ENCODE measurements around the gene DIPK1A. TPM values are rescaled to one million over a fixed set of nuclear protein-coding genes. Genes with fewer than 3 reads are reported as not detected.
A peak's percentile ranks its signal among the peaks of the same experiment; 100 is the strongest.

The DIPK1A gene
- total RNA-seq, 1 donor from 2014 or later = 0.20 TPM

DNA sequence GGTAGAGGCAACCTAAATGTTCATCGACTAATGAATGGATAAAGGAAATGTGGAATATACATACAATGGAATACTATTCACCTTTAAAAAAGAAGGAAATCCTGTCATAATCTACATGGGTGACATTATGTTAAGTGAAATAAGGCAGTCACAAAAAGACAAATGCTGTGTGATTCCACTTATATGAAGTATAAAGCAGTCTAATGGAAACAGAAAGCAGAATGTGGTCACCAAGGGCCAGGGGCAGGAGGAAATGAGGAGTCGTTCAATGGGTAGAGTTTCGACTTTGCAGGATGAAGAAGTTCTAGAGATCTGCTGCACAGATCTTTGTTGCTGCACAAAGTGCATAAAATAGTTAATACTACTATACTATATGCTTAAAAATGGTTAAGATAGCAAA, 7.8 kb downstream of the DIPK1A start:
- DNase-seq (ENCODE audit: low read depth in 2 of 2) = no peak

DNA sequence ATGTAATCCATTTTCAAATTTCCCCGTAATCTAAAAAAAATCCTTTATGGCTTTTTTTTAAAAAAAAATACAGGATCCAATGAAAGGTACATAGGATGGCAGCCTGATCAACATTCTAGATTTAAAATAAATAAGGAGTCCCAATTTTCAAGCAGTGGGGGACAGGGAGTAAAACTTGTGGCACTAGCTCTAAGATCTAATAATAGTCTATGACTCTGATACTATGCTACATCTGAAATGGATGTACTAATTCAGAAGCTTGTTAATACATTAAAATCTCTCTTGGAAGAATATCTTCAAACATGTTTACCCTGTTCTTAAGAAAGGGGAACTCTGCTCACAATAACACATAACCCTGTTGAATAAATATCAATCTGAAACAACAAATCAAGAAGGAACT, 8.5 kb downstream of the DIPK1A start:
- DNase-seq (ENCODE audit: low read depth in 2 of 2) = no peak

GRCh38 chr1:92951141-92951582, 10.1 kb downstream of the DIPK1A start:
- no peak for DNase-seq (ENCODE audit: low read depth in 2 of 2)

DNA sequence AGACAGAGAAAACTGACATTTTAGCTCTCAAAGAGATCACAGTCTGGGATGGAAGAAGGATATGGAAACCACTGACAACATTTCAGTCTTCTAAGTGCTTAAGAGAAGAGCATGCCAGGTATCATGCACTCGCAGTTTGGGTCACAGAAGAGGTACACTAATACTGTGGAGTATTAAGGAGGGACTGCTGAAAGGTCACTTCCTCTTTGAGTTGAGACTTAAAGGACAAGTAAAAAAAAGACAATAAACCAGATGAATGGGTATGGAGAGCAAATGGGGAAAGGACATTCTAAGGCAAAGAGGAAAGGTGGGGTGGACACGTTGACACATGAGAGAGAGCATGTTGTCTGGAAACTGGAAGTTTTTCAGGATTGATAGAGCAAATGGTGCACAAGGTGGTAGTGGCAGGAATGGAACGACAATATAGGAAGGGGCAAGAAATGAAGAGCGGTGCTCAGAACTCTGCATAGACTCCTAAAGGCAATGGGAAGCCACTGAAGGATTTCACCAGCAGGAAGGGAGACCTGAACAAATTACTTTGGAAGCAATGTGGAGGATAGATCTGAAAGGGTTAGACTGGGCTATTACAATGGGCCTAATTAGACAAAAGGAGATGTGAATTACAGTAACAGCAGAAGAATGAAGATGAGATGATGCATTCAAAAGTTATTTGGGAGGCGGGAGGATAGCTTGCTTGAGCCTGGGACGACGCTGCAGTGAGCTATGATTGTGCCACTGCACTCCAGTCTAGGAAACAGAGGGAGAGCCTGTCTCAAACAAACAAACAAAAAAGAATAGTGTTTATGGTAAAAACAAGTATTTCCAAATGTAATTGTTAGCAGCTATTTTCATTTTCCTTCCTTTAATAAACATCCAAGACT, 11.1 kb downstream of the DIPK1A start:
- DNase-seq (ENCODE audit: low read depth in 2 of 2) = no peak

GRCh38 chr1:92948071-92948470, 13.2 kb downstream of the DIPK1A start:
- no peak for DNase-seq (ENCODE audit: low read depth in 2 of 2)

- no peak for DNase-seq (ENCODE audit: low read depth in 2 of 2)
These were observed 15.5 kb downstream of the DIPK1A start for GRCh38 chr1:92945748-92946270.

- no peak for DNase-seq (ENCODE audit: low read depth in 2 of 2)
These were observed 16.1 kb downstream of the DIPK1A start for GRCh38 chr1:92944901-92945747.

- no peak for DNase-seq (ENCODE audit: low read depth in 2 of 2)
These were observed 17.8 kb downstream of the DIPK1A start for GRCh38 chr1:92943502-92943847.

GRCh38 chr1:92940541-92940940, 20.7 kb downstream of the DIPK1A start:
- no peak for DNase-seq (ENCODE audit: low read depth in 2 of 2)

GRCh38 chr1:92937731-92938130, 23.5 kb downstream of the DIPK1A start:
- DNase-seq (ENCODE audit: low read depth in 2 of 2) = no peak

- no peak for DNase-seq (ENCODE audit: low read depth in 2 of 2)
These were observed 24.4 kb downstream of the DIPK1A start for GRCh38 chr1:92936865-92937264.

GRCh38 chr1:92934395-92935378, 26.6 kb downstream of the DIPK1A start:
- DNase-seq (ENCODE audit: low read depth in 2 of 2) = peak; percentile 26 to 41

DNA sequence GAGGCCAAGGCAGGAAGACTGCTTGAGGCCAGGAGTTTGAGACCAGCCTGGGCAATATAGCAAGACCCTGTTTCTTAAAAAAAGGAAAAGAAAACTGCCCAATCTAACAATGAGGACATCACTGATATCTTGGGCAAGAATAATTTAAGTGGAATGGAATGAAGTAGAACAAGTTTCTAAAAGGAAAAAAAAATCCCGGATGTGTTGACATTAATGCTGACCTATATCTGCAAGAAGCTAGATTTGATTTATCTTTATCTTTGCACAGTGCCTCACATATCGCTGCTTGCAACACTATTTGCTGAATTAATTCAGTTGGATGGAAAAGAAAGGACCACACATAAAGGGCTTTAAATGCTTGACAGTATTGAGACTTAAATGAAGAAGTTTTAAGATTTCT, 27.8 kb downstream of the DIPK1A start:
- no peak for DNase-seq (ENCODE audit: low read depth in 2 of 2)

GRCh38 chr1:92931691-92932090, 29.6 kb downstream of the DIPK1A start:
- DNase-seq (ENCODE audit: low read depth in 2 of 2) = no peak

GRCh38 chr1:92929461-92929860, 31.8 kb downstream of the DIPK1A start:
- DNase-seq (ENCODE audit: low read depth in 2 of 2) = no peak

DNA sequence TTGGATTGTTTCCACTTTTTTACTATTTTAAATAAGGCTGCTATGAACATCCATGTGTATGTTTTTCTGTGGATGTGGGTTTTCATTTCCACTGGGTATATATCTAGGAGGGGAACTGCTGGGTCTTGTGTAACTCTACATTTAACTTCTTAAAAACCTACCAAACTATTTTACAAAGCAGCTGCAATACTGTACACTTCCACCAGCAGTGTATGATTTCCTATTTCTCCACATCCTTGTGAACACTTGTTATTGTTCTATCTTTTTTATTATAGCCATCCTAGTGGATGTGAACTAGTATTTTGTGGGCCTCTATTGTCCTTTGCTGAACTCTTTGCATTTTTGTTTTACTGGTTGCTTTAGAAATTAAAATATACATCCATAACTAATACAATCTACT, 33.4 kb downstream of the DIPK1A start:
- no peak for DNase-seq (ENCODE audit: low read depth in 2 of 2)

DNA sequence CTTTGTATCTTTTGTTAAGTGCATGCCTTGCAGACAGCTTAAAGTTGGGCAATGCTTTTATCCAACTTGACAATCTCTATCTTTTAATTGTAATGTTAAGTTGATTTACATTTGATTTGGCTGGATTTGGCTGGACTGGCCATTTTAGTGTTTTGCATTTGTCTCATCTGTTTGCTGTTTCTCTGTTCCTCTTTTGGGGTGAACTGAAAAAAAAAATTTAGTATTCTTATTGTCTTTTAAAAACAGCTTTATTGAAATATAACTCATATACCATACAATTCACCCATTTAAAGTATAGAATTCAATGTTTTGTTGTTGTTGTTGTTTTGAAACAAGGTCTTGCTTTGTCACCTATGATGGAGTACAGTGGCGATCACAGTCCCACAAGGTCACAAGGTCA, 34.4 kb downstream of the DIPK1A start:
- no peak for DNase-seq (ENCODE audit: low read depth in 2 of 2)

DNA sequence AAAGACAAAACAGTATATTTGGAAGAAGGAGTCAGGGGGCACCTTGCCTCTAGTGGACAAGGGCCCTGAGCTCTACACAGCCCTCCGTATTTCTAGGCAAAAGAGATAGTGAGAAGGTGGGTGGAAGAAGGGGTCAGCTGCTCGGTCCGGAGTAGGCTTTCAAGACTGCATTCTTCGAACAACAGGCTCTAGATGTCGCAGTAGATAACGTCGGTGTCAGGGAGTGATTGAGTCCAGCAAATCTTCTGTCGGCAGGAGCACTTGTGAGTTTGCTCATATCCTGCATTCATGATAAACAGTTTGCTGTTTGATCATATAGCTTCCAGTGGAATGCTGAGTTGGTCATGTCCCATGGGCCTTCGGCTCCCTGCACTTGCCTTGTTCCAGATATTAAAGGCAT, 36.8 kb downstream of the DIPK1A start:
- no peak for DNase-seq (ENCODE audit: low read depth in 2 of 2)

DNA sequence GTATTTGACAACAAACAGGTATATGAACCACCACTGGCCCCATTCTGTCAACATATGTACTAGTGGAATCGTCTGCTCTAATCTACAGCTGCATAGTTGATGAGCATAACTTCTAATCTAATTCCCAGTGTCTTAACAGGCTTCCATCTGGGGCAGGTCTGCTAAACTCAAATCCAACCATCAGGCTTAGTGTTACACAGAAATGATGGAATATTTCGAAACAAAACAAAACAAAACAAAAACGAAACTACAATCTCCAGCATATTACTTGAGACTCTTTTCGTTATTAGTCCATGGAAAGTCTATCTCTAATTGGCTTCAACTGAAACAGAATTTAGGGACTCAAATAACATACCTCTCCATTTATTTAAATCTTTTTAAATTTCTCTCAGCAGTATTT, 37.6 kb downstream of the DIPK1A start:
- DNase-seq (ENCODE audit: low read depth in 2 of 2) = no peak

GRCh38 chr1:92922356-92923035, 38.8 kb downstream of the DIPK1A start:
- no peak for DNase-seq (ENCODE audit: low read depth in 2 of 2)
